WTC11 (cell line): Measurements from ENCODE around the gene MAN2B2. TPM values are rescaled to one million over a fixed set of nuclear protein-coding genes. Genes with fewer than 3 reads are reported as not detected.

Source experiments
- ATAC-seq: fragments of 200-7000 bp; cut with Tn5 transposase; 2 replicates; pipeline ENCODE4 v1.10.0; 2021; ENCODE audit warnings: mild to moderate bottlenecking, moderate library complexity
- CTCF ChIA-PET: fragments of 300-600 bp; sonication (Branson Sonifier 250); formaldehyde crosslinking; loops from one replicate; lab custom pipeline; 2021; ENCODE audit warnings: antibody characterized with exemption; lab: Charles Lee
- POLR2A ChIA-PET: fragments of 350-600 bp; sonication (Branson Sonifier 250); formaldehyde crosslinking; loops from one replicate; lab custom pipeline; 2021; ENCODE audit warnings: antibody characterized with exemption; lab: Charles Lee
- DNase-seq: peaks from one replicate; pipeline ENCODE4 v3.0.0; 2021; ENCODE audit warnings: low spot score
- H3K27ac Mint-ChIP-seq: 2 replicates; pipeline ENCODE4 v1.8.0; 2021; ENCODE audit warnings: mixed read lengths
- H3K27me3 Mint-ChIP-seq: 2 replicates; pipeline ENCODE4 v1.8.0; 2021; ENCODE audit warnings: low read depth, mild to moderate bottlenecking, moderate library complexity, mixed read lengths
- H3K36me3 Mint-ChIP-seq: 2 replicates; pipeline ENCODE4 v1.8.0; 2021; ENCODE audit warnings: mixed read lengths
- H3K4me1 Mint-ChIP-seq: 2 replicates; pipeline ENCODE4 v1.8.0; 2022; ENCODE audit warnings: mixed read lengths
- H3K4me3 Mint-ChIP-seq: 2 replicates; pipeline ENCODE4 v1.8.0; 2021; ENCODE audit warnings: mild to moderate bottlenecking, moderate library complexity, mixed read lengths
- H3K9me3 Mint-ChIP-seq: 2 replicates; pipeline ENCODE4 v1.8.0; 2021; ENCODE audit warnings: mixed read lengths
- CBFB ChIP-seq: sonication (generic); formaldehyde crosslinking; IDR thresholded peaks from 2 replicates; pipeline ENCODE4 v1.8.1; 2022; ENCODE audit warnings: mild to moderate bottlenecking, low read depth, missing genetic modification reagents
- E2F1 ChIP-seq: sonication (generic); formaldehyde crosslinking; IDR thresholded peaks from 2 replicates; pipeline ENCODE4 v1.8.0; 2022; ENCODE audit warnings: mild to moderate bottlenecking, missing genetic modification reagents
- EMX1 ChIP-seq: fragments of 250-450 bp; sonication (Bioruptor Pico); IDR thresholded peaks from 2 replicates; pipeline ENCODE4 v1.8.0; 2021; ENCODE audit warnings: mild to moderate bottlenecking
- ESRRA ChIP-seq: sonication (generic); formaldehyde crosslinking; IDR thresholded peaks from 2 replicates; pipeline ENCODE4 v1.8.1; 2022; ENCODE audit warnings: mild to moderate bottlenecking, missing genetic modification reagents, borderline replicate concordance
- GABPB1 ChIP-seq: sonication (generic); formaldehyde crosslinking; IDR thresholded peaks from 2 replicates; pipeline ENCODE4 v1.8.1; 2023; ENCODE audit warnings: mild to moderate bottlenecking, missing genetic modification reagents
- IRF1 ChIP-seq: sonication (generic); formaldehyde crosslinking; IDR thresholded peaks from 2 replicates; pipeline ENCODE4 v1.8.0; 2023; ENCODE audit warnings: missing genetic modification reagents
- JAZF1 ChIP-seq: fragments of 250-450 bp; sonication (Bioruptor Pico); IDR thresholded peaks from 2 replicates; pipeline ENCODE4 v1.9.0; 2021; ENCODE audit warnings: moderate library complexity, mild to moderate bottlenecking, inconsistent platforms
- JUN ChIP-seq: sonication (generic); formaldehyde crosslinking; IDR thresholded peaks from 2 replicates; pipeline ENCODE4 v1.8.0; 2023; ENCODE audit warnings: mild to moderate bottlenecking, missing genetic modification reagents
- MAX ChIP-seq: sonication (generic); formaldehyde crosslinking; IDR thresholded peaks from 2 replicates; pipeline ENCODE4 v1.8.0; 2022; ENCODE audit warnings: mild to moderate bottlenecking, missing genetic modification reagents
- MXD4 ChIP-seq: fragments of 250-450 bp; sonication (Bioruptor Pico); IDR thresholded peaks from 2 replicates; pipeline ENCODE4 v1.8.0; 2021; ENCODE audit warnings: mild to moderate bottlenecking, moderate library complexity, borderline replicate concordance
- MYBL2 ChIP-seq: sonication (generic); formaldehyde crosslinking; IDR thresholded peaks from 2 replicates; pipeline ENCODE4 v1.8.1; 2023; ENCODE audit warnings: mild to moderate bottlenecking, moderate library complexity, missing genetic modification reagents
- NR2C2 ChIP-seq: sonication (generic); formaldehyde crosslinking; IDR thresholded peaks from 2 replicates; pipeline ENCODE4 v1.8.0; 2022; ENCODE audit warnings: mild to moderate bottlenecking, missing genetic modification reagents
- PREB ChIP-seq: sonication (generic); formaldehyde crosslinking; IDR thresholded peaks from 2 replicates; pipeline ENCODE4 v1.8.1; 2022; ENCODE audit warnings: mild to moderate bottlenecking, missing genetic modification reagents, moderate library complexity, borderline replicate concordance
- PRRX2 ChIP-seq: fragments of 250-450 bp; sonication (Bioruptor Pico); IDR thresholded peaks from 2 replicates; pipeline ENCODE4 v1.8.0; 2021; ENCODE audit warnings: mild to moderate bottlenecking
- RELA ChIP-seq: sonication (generic); formaldehyde crosslinking; IDR thresholded peaks from 2 replicates; pipeline ENCODE4 v1.8.1; 2022; ENCODE audit warnings: missing genetic modification reagents, mild to moderate bottlenecking, borderline replicate concordance
- SOX15 ChIP-seq: fragments of 250-450 bp; sonication (Bioruptor Pico); IDR thresholded peaks from 2 replicates; pipeline ENCODE4 v1.9.0; 2021; ENCODE audit warnings: mild to moderate bottlenecking
- TEAD4 ChIP-seq: sonication (generic); formaldehyde crosslinking; IDR thresholded peaks from 2 replicates; pipeline ENCODE4 v1.8.0; 2022; ENCODE audit warnings: mild to moderate bottlenecking, missing genetic modification reagents
- ZBTB21 ChIP-seq: sonication (generic); formaldehyde crosslinking; IDR thresholded peaks from 2 replicates; pipeline ENCODE4 v1.8.1; 2023; ENCODE audit warnings: mild to moderate bottlenecking, missing genetic modification reagents, borderline replicate concordance
- ZMAT4 ChIP-seq: fragments of 250-450 bp; sonication (Bioruptor Pico); IDR thresholded peaks from 2 replicates; pipeline ENCODE4 v1.9.0; 2021; ENCODE audit warnings: mild to moderate bottlenecking
- ZNF263 ChIP-seq: sonication (generic); formaldehyde crosslinking; IDR thresholded peaks from 2 replicates; pipeline ENCODE4 v1.8.1; 2022; ENCODE audit warnings: low read depth, mild to moderate bottlenecking, moderate library complexity, missing genetic modification reagents
- ZNF425 ChIP-seq: fragments of 250-450 bp; sonication (Bioruptor Pico); conservative IDR thresholded peaks from 2 replicates; pipeline ENCODE4 v1.9.0; 2021; ENCODE audit warnings: mild to moderate bottlenecking
- total RNA-seq: library from RNA; stranded (reverse); gene quantifications from 3 replicates; pipeline ENCODE4 v1.2.3, GENCODE V29; 2021

MAN2B2 gene
- total RNA-seq, 1 experiment from 2014 or later: 6.3 TPM

- TF ChIP-seq MXD4 (CRISPR knock-in tag) (no peak), SOX15 (CRISPR knock-in tag) (no peak), MYBL2 (CRISPR knock-in tag) (no peak), PREB (CRISPR knock-in tag) (no peak), ZMAT4 (CRISPR knock-in tag) (no peak)
Observed at GRCh38 chr4:6665320-6665654, 90.3 kb downstream of the MAN2B2 start (continued).

- H3K27ac Mint-ChIP-seq: no peak overlapping the region
- ChIA-PET POLR2A (interaction anchor here (0.7 kb wide), 1 partner anchor 375 kb away, joined by 3 read pairs; no protein-coding TSS in a partner anchor), CTCF (no interaction called here)
- H3K27me3 Mint-ChIP-seq: peaks cover 19% of the 10 kb centered on the region
- H3K36me3 Mint-ChIP-seq: no peaks in the 10 kb centered on the region
- H3K9me3 Mint-ChIP-seq: peaks cover 2% of the 10 kb centered on the region; the same call in 1 of the 2 replicates
- ATAC-seq (no peak), DNase-seq (no peak)
- peaks cover 1% of the 10 kb centered on the region; the same call in 1 of the 2 replicates for H3K4me1 Mint-ChIP-seq
- TF ChIP-seq ZBTB21 (CRISPR knock-in tag) (no peak), CBFB (CRISPR knock-in tag) (no peak), ZNF263 (CRISPR knock-in tag) (no peak), JUN (CRISPR knock-in tag) (no peak), IRF1 (CRISPR knock-in tag) (no peak), E2F1 (CRISPR knock-in tag) (no peak), TEAD4 (no peak), ZNF425 (CRISPR knock-in tag) (no peak), NR2C2 (CRISPR knock-in tag) (no peak), EMX1 (CRISPR knock-in tag) (no peak), GABPB1 (CRISPR knock-in tag) (no peak), JAZF1 (no peak), PRRX2 (CRISPR knock-in tag) (no peak), ESRRA (CRISPR knock-in tag) (no peak), MAX (CRISPR knock-in tag) (no peak), RELA (CRISPR knock-in tag) (no peak)
- no peak overlapping the region for H3K4me3 Mint-ChIP-seq
Observed at GRCh38 chr4:6668391-6668790, 93.4 kb downstream of the MAN2B2 start.
